Amniotic stem cell (primary cell): Measurements from ENCODE around the gene CACNA2D3.
A peak's percentile ranks its signal among the peaks of the same experiment; 100 is the strongest.

Experiments
- DNase-seq: peaks from one replicate; lab custom pipeline; 2025; lab: John Stamatoyannopoulos, UW

The CACNA2D3 gene

GRCh38 chr3:54171509-54171908, 49.2 kb downstream of the CACNA2D3 start:
- no peak for DNase-seq

- DNase-seq = no peak
Observed at GRCh38 chr3:54171951-54172350, 49.6 kb downstream of the CACNA2D3 start.

- no peak for DNase-seq
Observed at GRCh38 chr3:54173371-54173770, 51.0 kb downstream of the CACNA2D3 start.

DNA sequence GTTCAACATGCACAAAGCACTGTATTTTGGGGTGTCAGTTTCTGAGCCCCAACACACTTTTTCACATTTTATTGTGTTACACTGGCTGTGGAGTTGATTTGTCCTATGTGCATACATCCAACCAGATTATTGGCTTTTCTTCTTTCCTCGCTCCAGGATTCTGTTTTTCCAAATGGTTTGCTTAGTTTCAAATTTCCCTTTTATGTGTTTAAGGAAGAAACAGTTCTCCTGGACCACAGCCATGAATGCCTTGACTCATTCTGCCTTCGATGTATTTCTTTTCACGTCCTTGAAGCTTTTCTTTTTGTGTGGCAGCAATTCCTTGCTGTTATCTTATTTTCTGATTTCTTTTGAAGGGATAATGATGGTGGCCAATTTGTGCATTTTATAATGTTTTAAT, 53.8 kb downstream of the CACNA2D3 start:
- no peak for DNase-seq

DNA sequence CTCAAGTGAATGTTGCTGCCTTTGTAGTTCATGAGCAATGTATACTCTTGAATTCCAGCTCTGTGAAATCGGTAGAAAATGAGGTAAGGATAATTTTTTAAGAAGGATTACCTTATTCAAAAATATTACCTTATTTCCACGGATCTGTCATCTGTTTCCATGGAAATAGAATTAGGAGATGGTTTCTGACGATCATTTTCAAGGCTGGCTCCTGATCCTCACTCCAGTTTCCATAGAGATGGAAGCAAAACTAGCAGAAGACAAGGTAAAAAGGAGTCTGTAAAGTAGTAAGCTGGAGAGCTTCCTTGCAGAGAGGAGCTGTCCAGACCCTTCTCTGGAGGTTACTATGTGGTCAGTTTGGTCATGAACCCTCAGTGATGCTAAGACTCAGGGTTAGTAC, 55.5 kb downstream of the CACNA2D3 start:
- DNase-seq = no peak

DNA sequence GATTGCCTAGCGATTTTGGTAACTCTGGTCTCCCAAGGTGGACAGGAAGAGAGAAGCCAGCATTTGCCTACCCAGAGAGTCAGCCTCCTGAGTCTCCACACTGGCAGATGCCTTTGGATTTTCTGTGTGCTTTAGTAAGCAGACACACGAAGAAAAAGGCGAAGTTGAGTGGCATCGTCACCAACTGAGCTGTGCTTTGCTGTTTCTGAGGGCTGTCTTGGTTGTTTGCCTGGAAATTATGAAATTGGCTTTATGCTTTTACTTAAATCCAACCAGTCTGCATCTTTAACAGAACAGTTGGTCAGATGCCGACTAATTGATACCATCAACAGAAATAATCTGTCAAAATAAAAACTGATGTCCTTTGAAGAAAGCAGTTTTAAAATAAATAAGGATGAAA, 56.0 kb downstream of the CACNA2D3 start:
- no peak for DNase-seq

DNA sequence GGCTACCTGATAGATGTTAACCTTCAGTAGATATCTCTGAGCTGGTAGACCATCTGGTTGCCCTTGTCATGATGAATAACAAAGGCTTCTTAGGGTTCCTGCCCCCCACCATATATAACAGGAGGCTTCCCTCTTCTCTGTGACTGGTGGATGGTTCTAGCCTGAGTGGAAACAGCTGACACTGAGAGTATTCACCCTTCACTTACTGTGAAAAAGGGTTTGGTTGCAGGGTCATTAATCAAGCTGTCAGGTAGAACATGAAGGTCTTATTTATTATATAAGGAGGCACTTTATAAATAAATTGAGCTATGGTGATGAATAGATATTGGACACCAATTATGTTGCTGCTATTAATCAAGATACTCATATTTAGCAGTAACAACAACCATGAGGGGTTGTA, 58.6 kb downstream of the CACNA2D3 start:
- no peak for DNase-seq

DNA sequence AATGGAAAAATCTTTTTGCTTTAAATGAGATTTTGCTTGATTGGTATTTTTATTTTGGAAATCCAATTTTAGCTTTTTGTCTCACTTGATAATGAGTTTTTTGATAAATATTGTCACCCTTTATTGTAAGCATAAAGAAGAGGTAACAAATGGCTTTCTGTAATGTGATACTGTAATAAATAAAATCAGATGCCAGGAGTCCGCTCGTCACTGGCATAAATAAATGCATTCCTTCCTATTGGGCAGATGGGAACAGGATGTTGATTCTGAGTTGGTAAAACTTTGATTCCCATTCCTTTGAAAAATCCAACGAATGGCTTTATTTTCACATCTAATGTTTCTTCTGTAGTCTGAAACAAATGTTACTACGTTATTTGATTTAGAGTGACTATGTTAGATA, 59.9 kb downstream of the CACNA2D3 start:
- no peak for DNase-seq

- no peak for DNase-seq
Observed at GRCh38 chr3:54185740-54186139, 63.4 kb downstream of the CACNA2D3 start.

GRCh38 chr3:54188176-54188791, 65.9 kb downstream of the CACNA2D3 start:
- DNase-seq = peak; percentile 13

DNA sequence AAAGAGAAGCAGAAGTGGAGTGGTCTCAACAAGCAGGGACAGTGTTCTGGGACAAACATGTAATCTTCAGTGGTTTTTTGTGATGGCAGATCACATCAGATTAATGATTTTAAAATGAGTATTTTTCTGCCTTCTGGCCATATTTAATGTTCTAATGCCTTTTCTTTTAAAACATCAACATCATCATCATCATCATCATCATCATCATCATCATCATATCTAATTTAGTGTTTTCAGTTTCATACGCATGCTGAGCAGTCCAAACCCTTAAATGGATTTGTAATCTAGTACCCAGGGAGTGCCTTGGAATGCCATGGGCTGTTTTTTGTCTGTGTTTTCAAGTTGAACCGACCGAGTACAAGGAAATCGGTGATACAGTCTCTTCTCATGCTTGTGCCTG, 68.9 kb downstream of the CACNA2D3 start:
- DNase-seq = no peak

DNA sequence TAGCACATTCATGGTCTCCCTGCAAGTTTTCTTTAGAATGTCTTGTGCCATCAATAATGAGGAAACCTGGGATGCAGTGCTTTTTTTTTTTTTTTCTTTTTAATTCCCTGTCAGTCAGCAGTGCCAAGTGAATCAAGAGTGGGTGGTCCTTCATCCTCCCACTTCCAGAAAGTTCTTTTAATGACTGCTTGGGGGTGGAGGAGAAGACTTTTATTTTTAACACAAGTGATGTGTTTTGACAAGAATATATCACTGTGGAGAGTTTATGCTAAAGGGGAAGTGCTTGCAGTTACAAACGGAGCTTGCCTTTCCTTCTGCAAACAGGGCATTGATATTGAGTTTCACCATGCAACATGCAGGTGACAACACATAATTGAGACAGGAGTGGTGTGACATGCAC, 69.7 kb downstream of the CACNA2D3 start:
- DNase-seq = no peak

DNA sequence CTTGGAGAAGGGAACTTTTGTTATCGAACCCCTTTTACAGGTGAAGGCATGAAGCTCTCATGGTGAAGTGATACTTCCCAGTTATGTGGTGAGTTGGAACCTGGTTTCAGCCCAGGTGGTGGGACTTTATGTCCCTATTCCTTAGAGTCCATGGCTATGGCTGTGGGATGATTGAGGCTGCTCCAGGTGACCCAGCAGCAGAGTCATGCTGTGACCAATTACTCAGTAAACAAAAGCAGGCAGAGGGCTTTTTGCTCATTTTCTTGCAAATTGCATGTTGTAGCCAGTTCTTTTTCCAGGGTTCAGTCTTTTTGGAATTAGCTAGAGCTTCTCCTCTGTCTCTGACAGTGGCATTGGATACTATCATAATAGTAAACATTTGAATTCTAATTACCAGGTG, 70.7 kb downstream of the CACNA2D3 start:
- DNase-seq = no peak

DNA sequence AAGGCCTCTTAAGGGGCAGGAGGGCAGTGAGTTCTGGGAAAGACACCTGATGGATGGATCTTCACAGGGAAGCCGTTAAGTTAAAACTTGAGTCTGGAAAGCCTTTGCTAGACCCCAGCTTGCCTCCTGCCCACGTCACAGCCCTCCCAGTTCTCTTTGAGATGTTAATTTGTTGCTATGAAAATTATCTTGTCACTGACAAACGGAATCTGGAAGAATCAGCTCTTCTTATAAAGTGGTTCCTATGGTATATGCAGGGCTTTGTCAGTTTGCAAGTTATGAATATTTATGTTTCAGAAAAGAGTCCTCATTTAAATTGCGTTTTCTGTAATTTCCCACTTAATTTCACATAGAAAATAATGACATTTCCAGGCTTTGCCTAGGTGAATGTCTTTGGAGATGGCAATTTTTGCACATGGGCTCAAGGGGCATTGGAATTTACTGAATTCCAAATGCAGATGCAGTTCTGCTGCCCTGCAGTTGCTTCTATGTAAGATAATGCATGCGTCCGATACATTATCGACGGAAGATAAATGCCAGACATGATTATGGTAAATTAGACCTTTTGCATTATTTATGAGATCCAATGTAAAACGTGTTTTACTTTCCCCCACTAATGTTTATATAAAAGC, 74.1 kb downstream of the CACNA2D3 start:
- no peak for DNase-seq

DNA sequence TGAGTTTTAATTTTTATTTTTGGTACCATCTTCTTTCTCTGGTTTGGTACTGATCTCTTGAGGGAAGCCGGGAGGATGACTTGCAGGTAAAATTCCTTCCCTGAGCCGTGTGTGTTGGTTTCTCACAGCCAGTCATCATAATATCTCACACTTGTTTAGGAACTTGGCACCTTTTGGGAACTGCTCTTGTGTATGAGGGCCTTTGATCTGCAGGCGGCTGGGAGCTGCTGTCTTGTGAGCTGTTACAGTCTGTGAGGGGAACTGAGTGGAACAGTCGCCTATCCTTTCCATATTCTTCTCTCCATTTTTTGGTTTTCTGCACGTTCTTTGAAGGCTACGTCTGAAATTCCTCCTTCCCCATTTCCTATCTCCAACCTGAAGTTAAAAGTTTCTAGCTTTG, 75.2 kb downstream of the CACNA2D3 start:
- no peak for DNase-seq

GRCh38 chr3:54198556-54198955, 76.2 kb downstream of the CACNA2D3 start:
- no peak for DNase-seq

DNA sequence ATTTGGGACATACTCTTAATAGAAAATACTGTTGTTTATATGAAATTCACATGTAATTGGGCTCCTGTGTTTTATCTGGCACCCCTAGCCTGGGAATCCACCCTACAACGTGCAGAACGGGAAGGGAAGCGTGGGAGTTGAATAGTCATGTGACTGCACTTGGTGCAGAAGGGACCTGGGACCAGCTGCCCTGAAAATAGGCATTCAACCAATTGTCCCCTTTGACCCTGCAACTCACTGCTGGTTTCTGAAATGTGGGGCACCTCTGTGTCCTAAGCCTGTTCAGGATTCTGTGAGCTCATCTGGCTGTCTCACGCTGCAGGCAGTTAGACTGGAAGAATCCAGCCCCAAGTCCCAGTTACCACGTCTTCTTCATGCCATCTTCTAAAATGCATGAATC, 79.7 kb downstream of the CACNA2D3 start:
- DNase-seq = no peak

- no peak for DNase-seq
Observed at GRCh38 chr3:54202651-54203248, 80.4 kb downstream of the CACNA2D3 start.

GRCh38 chr3:54206874-54207273, 84.5 kb downstream of the CACNA2D3 start:
- no peak for DNase-seq

GRCh38 chr3:54211097-54211496, 88.7 kb downstream of the CACNA2D3 start:
- DNase-seq = no peak

DNA sequence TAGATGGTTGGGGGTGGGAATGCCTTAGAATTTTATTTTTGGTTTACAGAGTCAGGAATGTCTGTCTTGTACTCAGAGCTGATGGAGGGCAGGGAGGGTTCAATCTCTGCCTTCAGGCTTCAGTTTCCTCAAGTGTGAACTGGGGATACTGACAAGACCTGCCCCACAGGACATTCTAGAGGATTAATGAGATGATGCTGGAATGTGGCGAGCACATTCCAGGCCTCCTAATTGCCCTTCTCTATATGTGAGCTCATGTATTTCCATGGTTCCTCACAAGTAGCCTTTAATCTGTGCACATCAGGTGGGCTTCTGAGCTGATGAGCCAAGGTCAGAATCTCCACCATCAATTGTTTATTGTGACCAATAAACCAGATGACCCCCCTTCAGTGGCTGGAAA, 90.4 kb downstream of the CACNA2D3 start:
- no peak for DNase-seq

DNA sequence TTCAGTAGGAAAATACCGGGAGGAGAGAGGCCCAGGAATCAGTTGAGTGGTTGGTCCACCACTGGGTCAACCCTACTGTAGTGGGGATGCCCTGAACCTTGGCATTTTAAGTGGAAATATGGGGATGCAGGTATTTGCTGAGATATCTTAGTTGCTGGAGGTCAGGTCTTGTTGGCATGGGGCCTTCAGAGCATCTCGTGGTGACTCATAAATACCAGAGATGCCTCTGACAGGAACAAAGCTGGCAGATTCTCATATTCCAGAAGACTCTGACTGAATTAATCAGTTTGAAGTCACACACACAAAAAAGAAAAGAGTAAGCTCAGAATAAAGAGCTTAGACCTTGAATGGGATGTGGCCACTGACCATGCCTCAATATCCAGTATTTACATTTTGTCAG, 91.6 kb downstream of the CACNA2D3 start:
- DNase-seq = no peak

DNA sequence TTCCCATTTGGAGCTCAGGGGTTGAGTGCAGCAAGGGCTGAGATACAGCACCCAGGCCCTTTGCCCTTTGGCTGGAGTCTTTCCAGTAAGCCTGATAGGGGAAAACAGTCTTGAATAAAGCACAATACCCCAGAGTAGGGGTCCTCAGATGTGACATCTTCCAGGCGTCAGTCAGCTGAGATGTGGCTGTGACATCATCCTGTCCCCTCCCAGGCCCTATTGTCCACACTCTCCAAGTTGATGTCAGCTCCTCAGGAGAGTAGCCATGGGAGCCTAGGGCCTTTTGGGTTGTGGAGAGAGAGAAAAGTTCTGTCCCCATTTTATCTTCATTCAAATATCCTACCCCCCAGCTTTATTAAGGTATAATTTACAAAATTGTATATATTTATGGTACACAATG, 92.5 kb downstream of the CACNA2D3 start:
- DNase-seq = no peak

DNA sequence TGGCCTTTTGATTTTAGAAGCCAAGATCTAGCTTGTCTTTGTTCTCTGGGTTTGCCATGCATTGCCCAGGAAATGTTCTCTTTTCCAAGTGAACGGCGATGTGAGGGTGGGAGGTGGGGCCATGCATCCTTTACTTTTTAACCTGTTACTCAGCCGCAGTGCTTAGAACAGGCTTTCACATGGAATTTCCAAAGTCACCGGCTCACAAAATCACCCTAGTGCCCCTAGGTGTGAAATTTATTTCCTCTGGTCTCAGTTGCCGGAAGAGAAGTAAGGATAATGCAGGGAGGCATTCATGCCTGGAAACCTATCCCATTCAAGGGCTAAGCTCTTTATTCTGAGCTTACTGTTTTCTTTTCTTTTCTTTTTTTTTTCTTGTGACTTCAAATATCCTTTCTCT, 93.2 kb downstream of the CACNA2D3 start:
- no peak for DNase-seq
